Adrenal gland (tissue), 5 donors: ENCODE results near the gene ESYT2.

Experiments used
- POLR2A ChIP-seq, 2 donors: fragments of 450-650 bp; IDR thresholded peaks; one replicate each; pipeline ENCODE4 v1.6.1; 2017; ENCODE audit warnings: antibody characterized with exemption in 2 of 2, mild to moderate bottlenecking in 2 of 2, moderate library complexity in 1 of 2
- TF ChIP-seq, protein P1 (sequence below), 6 experiments: fragments of 450-650 bp in 4 of 6; fragments of 200-600 bp in 2 of 6; sonication (generic) in 1 of 6; IDR thresholded peaks; 1 replicate in 5 of 6; 2 replicates in 1 of 6; pipeline versions ENCODE4 v1.5.1 to v1.8.0; 2016 to 2021; ENCODE audit warnings: antibody characterized with exemption in 6 of 6, mild to moderate bottlenecking in 2 of 6, moderate library complexity in 1 of 6
- donor health status: DM: no; HTN: no; CAD: no.

DNA sequence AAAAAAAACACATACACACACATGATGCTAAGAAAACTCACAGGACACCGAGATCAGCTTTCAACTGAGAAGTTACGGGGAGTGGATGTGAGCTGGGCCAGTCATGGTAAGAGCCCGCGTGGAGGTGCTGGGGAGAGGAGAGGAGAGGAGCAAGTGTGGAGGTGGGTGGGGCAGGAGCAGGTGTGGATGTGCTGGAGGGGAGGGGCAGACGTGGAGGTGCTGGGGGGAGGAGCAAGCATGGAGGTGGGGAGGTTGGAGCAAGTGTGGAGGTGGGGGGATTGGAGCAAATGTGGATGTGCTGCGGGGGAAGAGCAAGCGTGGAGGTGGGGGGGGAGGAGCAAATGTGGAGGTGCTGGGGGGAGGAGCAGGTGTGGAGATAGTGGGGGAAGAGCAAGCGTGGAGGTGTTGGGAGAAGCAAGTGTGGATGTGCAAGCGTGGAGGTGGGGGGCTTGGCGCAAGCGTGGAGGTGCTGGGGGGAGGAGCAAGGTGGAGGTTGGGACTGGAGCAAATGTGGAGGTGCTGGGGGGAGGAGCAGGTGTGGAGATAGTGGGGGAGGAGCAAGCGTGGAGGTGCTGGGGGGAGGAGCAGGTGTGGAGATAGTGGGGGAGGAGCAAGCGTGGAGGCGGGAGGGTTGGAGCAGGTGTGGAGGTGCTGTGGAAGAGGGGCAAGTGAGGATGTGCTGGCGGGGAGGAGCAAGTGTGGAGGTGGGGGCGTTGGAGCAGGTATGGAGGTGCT is 100.2 kb downstream of the ESYT2 start:
- TF ChIP-seq POLR2A (IDR thresholded peaks at IDR 0.05), result no peak
- TF ChIP-seq, protein P1, sequence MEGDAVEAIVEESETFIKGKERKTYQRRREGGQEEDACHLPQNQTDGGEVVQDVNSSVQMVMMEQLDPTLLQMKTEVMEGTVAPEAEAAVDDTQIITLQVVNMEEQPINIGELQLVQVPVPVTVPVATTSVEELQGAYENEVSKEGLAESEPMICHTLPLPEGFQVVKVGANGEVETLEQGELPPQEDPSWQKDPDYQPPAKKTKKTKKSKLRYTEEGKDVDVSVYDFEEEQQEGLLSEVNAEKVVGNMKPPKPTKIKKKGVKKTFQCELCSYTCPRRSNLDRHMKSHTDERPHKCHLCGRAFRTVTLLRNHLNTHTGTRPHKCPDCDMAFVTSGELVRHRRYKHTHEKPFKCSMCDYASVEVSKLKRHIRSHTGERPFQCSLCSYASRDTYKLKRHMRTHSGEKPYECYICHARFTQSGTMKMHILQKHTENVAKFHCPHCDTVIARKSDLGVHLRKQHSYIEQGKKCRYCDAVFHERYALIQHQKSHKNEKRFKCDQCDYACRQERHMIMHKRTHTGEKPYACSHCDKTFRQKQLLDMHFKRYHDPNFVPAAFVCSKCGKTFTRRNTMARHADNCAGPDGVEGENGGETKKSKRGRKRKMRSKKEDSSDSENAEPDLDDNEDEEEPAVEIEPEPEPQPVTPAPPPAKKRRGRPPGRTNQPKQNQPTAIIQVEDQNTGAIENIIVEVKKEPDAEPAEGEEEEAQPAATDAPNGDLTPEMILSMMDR (IDR thresholded peaks at IDR 0.05), result no peak
